ENCODE data around the gene SLC9A7. TPM values are rescaled to one million over a fixed set of nuclear protein-coding genes. Genes with fewer than 3 reads are reported as not detected.

Gene SLC9A7
- total RNA-seq, 4 donors from 2014 or later, result 0.63 to 9.0 (median 2.7) TPM

- ATAC-seq (ENCODE audit: low FRiP score) (no peak), DNase-seq (ENCODE audit: low spot score) (no peak)
- TF ChIP-seq CTCF (IDR thresholded peaks at IDR 0.05), result no peak
Measured at GRCh38 chrX:46676399-46677356, 82.2 kb downstream of the SLC9A7 start.

- TF ChIP-seq CTCF (IDR thresholded peaks at IDR 0.05), result no peak
- ATAC-seq (ENCODE audit: low FRiP score) (no peak), DNase-seq (ENCODE audit: low spot score) (no peak)
Measured at GRCh38 chrX:46673620-46674359, 85.1 kb downstream of the SLC9A7 start.

GRCh38 chrX:46670316-46670715 lies 88.6 kb downstream of the SLC9A7 start:
- ATAC-seq (ENCODE audit: low FRiP score) (no peak), DNase-seq (ENCODE audit: low spot score) (no peak)
- no peak for TF ChIP-seq CTCF (IDR thresholded peaks at IDR 0.05)

- no peak for ATAC-seq (ENCODE audit: low FRiP score)
- no peak for TF ChIP-seq CTCF (IDR thresholded peaks at IDR 0.05)
- no peak for DNase-seq (ENCODE audit: low spot score)
Measured at GRCh38 chrX:46666831-46667230, 92.1 kb downstream of the SLC9A7 start.

- no peak for ATAC-seq (ENCODE audit: low FRiP score)
- no peak for TF ChIP-seq CTCF (IDR thresholded peaks at IDR 0.05)
- DNase-seq (ENCODE audit: low spot score), result no peak
Measured at GRCh38 chrX:46665232-46666152, 93.4 kb downstream of the SLC9A7 start.

- ATAC-seq (ENCODE audit: low FRiP score), result no peak
- DNase-seq (ENCODE audit: low spot score), result no peak
- TF ChIP-seq CTCF (IDR thresholded peaks at IDR 0.05), result no peak
Measured at GRCh38 chrX:46662188-46662958, 96.5 kb downstream of the SLC9A7 start.

All from omental fat pad (tissue), 4 donors.